Panc1 (cell line): ENCODE results near the gene ADAMTS9. TPM values are rescaled to one million over a fixed set of nuclear protein-coding genes. Genes with fewer than 3 reads are reported as not detected.

ENCODE experiments used
- ATAC-seq: fragments of 200-7000 bp; cut with Tn5 transposase; 2 replicates; pipeline ENCODE4 v1.9.1; 2020; ENCODE audit warnings: mild to moderate bottlenecking, moderate library complexity
- BruUV-seq: library from RNA; stranded (reverse); fragments of 400-500 nt; replicated peaks from 2 replicates; lab custom pipeline; 2021; lab: Mats Ljungman, UMichigan
- CTCF ChIA-PET: fragments of 300-600 bp; sonication (Branson Sonifier 250); formaldehyde crosslinking; loops from one replicate; lab custom pipeline; 2022; ENCODE audit warnings: antibody characterized with exemption; lab: Charles Lee
- POLR2A ChIA-PET: fragments of 300-600 bp; sonication (Branson Sonifier 250); formaldehyde crosslinking; loops from one replicate; lab custom pipeline; 2022; ENCODE audit warnings: antibody characterized with exemption; lab: Charles Lee
- DNase-seq: peaks from one replicate; pipeline ENCODE4 v3.0.0-alpha.2; 2010; ENCODE audit warnings: low read depth, low spot score
- H3K27ac ChIP-seq: 2 replicates; pipeline ENCODE4 v1.5.1; 2011; ENCODE audit warnings: mild to moderate bottlenecking, low read length, inconsistent platforms
- H3K27me3 ChIP-seq: fragments of 200-500 bp; sonication (Bioruptor generic); 2 replicates; pipeline ENCODE4 v1.6.0; 2014; ENCODE audit warnings: low read length, inconsistent platforms; ENCODE audit not compliant: control insufficient read depth, insufficient read depth
- H3K36me3 ChIP-seq: fragments of 200-500 bp; sonication (Bioruptor generic); 2 replicates; pipeline ENCODE4 v1.5.1; 2014; ENCODE audit warnings: inconsistent platforms, mild to moderate bottlenecking, low read length, moderate library complexity; ENCODE audit not compliant: control insufficient read depth, insufficient read depth
- H3K4me1 ChIP-seq: 2 replicates; pipeline ENCODE4 v1.5.1; 2011; ENCODE audit warnings: inconsistent platforms, mild to moderate bottlenecking, low read length, moderate library complexity; ENCODE audit not compliant: control insufficient read depth, insufficient read depth
- H3K4me3 ChIP-seq, 2 experiments: 2 replicates each; pipeline ENCODE4 v1.5.1; 2011 to 2012; ENCODE audit warnings: low read depth in 2 of 2, low read length in 2 of 2, mild to moderate bottlenecking in 2 of 2, inconsistent platforms in 1 of 2, moderate library complexity in 1 of 2
- H3K9me3 ChIP-seq: fragments of 200-500 bp; sonication (Bioruptor generic); 2 replicates; pipeline ENCODE4 v1.5.1; 2014; ENCODE audit warnings: low read depth, mild to moderate bottlenecking, inconsistent platforms, low read length, moderate library complexity; ENCODE audit not compliant: control insufficient read depth, insufficient read depth
- POLR2AphosphoS5 ChIP-seq: IDR thresholded peaks from 2 replicates; pipeline ENCODE4 v1.6.1; 2012; ENCODE audit warnings: mild to moderate bottlenecking, low read depth, low read length, moderate library complexity
- REST ChIP-seq, 2 experiments: IDR thresholded peaks; 2 replicates each; pipeline ENCODE4 v1.6.1; 2011 to 2012; ENCODE audit warnings: low read depth in 2 of 2, control low read depth in 1 of 2, low read length in 1 of 2, mild to moderate bottlenecking in 1 of 2, moderate library complexity in 1 of 2; ENCODE audit not compliant: insufficient read depth in 1 of 2
- SIN3A ChIP-seq: IDR thresholded peaks from 2 replicates; pipeline ENCODE4 v1.6.1; 2012; ENCODE audit warnings: low read depth, mild to moderate bottlenecking, low read length, moderate library complexity, borderline replicate concordance; ENCODE audit not compliant: insufficient read depth
- TCF7L2 ChIP-seq: IDR thresholded peaks from 2 replicates; pipeline ENCODE4 v1.6.1; 2011; ENCODE audit warnings: mild to moderate bottlenecking, low read depth, low read length, inconsistent platforms
- in situ Hi-C: cut with HindIII; loops from 2 replicates; pipeline ENCODE4 v1.10.0; 2016; ENCODE audit warnings: low sequenced_read_pairs, low pct_unique_long_range_greater_than_20kb
- intact Hi-C: fragments of 100-400 bp; cut with micrococcal nuclease; formaldehyde crosslinking; loops from one replicate; pipeline ENCODE4 v1.10.0; 2022; ENCODE audit not compliant: unreplicated experiment
- total RNA-seq: library from RNA; stranded (reverse); gene quantifications from one replicate; pipeline ENCODE4 v1.2.1, GENCODE V29; 2021; ENCODE audit not compliant: unreplicated experiment
- TF ChIP-seq, protein P1 (sequence below): fragments of 450-650 bp; IDR thresholded peaks from 2 replicates; pipeline ENCODE4 v1.5.1; 2017; ENCODE audit warnings: mild to moderate bottlenecking

The ADAMTS9 gene
- total RNA-seq, 1 experiment from 2014 or later = 0.05 TPM

DNA sequence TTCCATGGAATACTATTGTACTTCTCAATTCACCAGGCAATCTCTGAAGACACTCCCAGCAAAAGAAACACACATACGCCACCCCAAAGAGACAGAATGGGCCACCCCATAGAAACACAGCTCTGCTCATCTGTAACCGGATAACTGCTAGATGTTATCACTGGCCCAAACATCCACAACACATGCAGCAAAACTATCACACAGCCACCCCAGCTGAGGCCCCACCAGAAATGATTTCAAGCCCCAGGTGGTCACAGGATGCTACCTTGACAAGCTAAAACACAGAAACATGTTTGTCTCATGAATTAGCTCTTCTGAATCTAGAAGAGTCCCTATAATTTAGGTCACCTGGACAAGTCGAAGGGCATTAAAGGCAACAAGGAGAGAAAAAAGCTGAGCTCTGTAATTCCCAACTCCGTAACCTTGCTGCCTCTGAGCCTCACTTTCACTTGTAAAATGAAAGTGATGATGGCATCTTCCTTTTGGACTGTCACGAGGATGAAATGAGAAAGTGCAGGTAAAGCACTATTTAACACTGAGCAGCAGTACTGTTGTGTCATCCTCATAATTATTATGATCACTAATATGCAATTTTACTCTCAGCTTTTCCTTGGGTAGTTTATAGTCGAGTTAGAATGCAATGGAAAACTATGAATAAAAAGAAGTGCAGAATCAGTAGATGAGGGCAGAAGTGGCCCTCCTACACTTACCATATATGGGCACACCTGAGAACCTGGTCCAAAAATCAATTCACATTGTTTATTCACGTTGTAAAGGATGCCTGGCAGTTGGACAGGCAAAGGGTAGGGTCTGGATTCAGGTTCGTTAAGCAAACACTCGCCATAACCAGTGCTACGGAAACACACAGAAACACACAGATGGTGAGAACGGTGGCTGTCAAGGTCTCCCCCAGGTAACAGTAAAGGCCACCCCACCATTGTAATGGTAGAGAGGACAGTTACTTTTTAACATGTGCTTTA, 38.6 kb downstream of the ADAMTS9 start:
- in situ Hi-C loops (no loop called here), intact Hi-C loops (no loop called here)
- CTCF ChIA-PET = no interaction called here
- Histone ChIP-seq H3K4me1 (no peaks in the 10 kb centered on the region), H3K9me3 (no peaks in the 10 kb centered on the region), H3K27ac (no peak overlapping the region), H3K27me3 (no peaks in the 10 kb centered on the region), H3K4me3 (no peak overlapping the region), H3K36me3 (no peaks in the 10 kb centered on the region)
- DNase-seq (no peak), ATAC-seq (no peak)
- POLR2A ChIA-PET = no interaction called here
- TF ChIP-seq SIN3A = no peak
- TF ChIP-seq, protein P1, sequence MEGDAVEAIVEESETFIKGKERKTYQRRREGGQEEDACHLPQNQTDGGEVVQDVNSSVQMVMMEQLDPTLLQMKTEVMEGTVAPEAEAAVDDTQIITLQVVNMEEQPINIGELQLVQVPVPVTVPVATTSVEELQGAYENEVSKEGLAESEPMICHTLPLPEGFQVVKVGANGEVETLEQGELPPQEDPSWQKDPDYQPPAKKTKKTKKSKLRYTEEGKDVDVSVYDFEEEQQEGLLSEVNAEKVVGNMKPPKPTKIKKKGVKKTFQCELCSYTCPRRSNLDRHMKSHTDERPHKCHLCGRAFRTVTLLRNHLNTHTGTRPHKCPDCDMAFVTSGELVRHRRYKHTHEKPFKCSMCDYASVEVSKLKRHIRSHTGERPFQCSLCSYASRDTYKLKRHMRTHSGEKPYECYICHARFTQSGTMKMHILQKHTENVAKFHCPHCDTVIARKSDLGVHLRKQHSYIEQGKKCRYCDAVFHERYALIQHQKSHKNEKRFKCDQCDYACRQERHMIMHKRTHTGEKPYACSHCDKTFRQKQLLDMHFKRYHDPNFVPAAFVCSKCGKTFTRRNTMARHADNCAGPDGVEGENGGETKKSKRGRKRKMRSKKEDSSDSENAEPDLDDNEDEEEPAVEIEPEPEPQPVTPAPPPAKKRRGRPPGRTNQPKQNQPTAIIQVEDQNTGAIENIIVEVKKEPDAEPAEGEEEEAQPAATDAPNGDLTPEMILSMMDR = no peak
- no peak for TF ChIP-seq REST (IDR thresholded peaks at IDR 0.05; ENCODE audit: insufficient read depth in 1 of 2, low read depth in 2 of 2, low read length in 1 of 2)
- TF ChIP-seq POLR2AphosphoS5 = no peak
- TF ChIP-seq TCF7L2 = no peak
- BruUV-seq = no TSS peak

DNA sequence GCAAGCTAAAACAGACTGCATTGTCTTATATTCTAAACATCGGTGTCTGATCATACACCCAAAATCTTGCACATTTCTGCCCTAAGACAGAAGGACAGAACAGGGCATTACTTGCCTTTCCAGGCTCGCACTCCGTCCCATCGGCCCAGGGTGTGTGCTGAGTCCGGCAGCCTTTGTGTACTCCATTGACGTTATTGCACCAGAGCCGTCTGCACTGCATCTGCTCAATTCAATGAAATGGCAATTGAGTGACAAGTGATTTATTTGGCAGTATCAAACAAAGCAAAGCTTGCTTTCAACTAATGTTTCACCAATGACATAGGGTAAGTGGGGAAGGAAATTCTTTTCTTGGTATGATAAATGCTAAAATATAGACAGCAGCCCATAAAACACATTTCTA, 40.0 kb downstream of the ADAMTS9 start:
- Histone ChIP-seq H3K4me1 (no peaks in the 10 kb centered on the region), H3K9me3 (no peaks in the 10 kb centered on the region), H3K27ac (no peak overlapping the region), H3K36me3 (no peaks in the 10 kb centered on the region), H3K4me3 (no peak overlapping the region), H3K27me3 (no peaks in the 10 kb centered on the region)
- no peak for DNase-seq
- intact Hi-C loops (no loop called here), in situ Hi-C loops (no loop called here)
- no TSS peak for BruUV-seq
- no peak for TF ChIP-seq TCF7L2
- no peak for TF ChIP-seq POLR2AphosphoS5
- TF ChIP-seq, protein P1 = no peak
- TF ChIP-seq SIN3A = no peak
- TF ChIP-seq REST (IDR thresholded peaks at IDR 0.05; ENCODE audit: insufficient read depth in 1 of 2, low read depth in 2 of 2, low read length in 1 of 2) = no peak
- POLR2A ChIA-PET = no interaction called here
- no peak for ATAC-seq
- CTCF ChIA-PET = no interaction called here
